Peyer's patch (tissue), 4 donors: Measurements from ENCODE around the gene TMC1. TPM values are rescaled to one million over a fixed set of nuclear protein-coding genes. Genes with fewer than 3 reads are reported as not detected.

ENCODE experiments used
- DNase-seq, 3 donors: peaks; one replicate each; pipeline ENCODE4 v3.0.0-alpha.2; 2017 to 2019
- H3K27ac ChIP-seq, 4 donors: fragments of 200-600 bp; sonication (generic); one replicate each; pipeline ENCODE4 v1.5.1; 2016 to 2019
- H3K27me3 ChIP-seq, 2 donors: fragments of 200-600 bp; sonication (generic); one replicate each; pipeline ENCODE4 v1.5.1; 2019
- H3K36me3 ChIP-seq, 3 donors: fragments of 200-600 bp; sonication (generic); one replicate each; pipeline ENCODE4 v1.5.1; 2016 to 2019
- H3K4me1 ChIP-seq, 4 donors: fragments of 200-600 bp; sonication (generic); one replicate each; pipeline ENCODE4 v1.5.1; 2016 to 2019
- H3K4me3 ChIP-seq, 4 donors: fragments of 200-600 bp; sonication (generic); 1 replicate in 3 of 4; 2 replicates in 1 of 4; pipeline ENCODE4 v1.5.1; 2016 to 2019; ENCODE audit warnings: mild to moderate bottlenecking in 1 of 4
- H3K9me3 ChIP-seq, 4 donors: fragments of 200-600 bp; sonication (generic); one replicate each; pipeline ENCODE4 v1.5.1; 2016 to 2019; ENCODE audit warnings: mild to moderate bottlenecking in 1 of 4
- CTCF ChIP-seq, 6 experiments: fragments of 450-650 bp in 4 of 6; fragments of 200-600 bp in 2 of 6; sonication (generic) in 1 of 6; IDR thresholded peaks; one replicate each; pipeline ENCODE4 v1.5.1; 2017 to 2019; ENCODE audit warnings: antibody characterized with exemption in 6 of 6, mild to moderate bottlenecking in 3 of 6, moderate library complexity in 1 of 6
- POLR2A ChIP-seq, 2 donors: fragments of 450-650 bp; IDR thresholded peaks; one replicate each; pipeline ENCODE4 v1.5.1; 2017; ENCODE audit warnings: antibody characterized with exemption in 2 of 2, mild to moderate bottlenecking in 2 of 2, moderate library complexity in 2 of 2
- total RNA-seq, 4 donors: library from RNA; depleted of rRNA; stranded (reverse); fragments of >200 nt; gene quantifications; one replicate each; pipeline ENCODE4 v1.1.0, GENCODE V29; 2016

Gene TMC1
- total RNA-seq, 4 donors from 2014 or later, result not detected

- Histone ChIP-seq H3K9me3 (no peaks in the 10 kb centered on the region), H3K4me1 (no peaks in the 10 kb centered on the region), H3K4me3 (no peak overlapping the region), H3K27me3 (no peaks in the 10 kb centered on the region), H3K27ac (peak overlapping the region in 2 of 4 donors; percentile 30 to 34), H3K36me3 (no peaks in the 10 kb centered on the region)
- TF ChIP-seq POLR2A (IDR thresholded peaks at IDR 0.05) (no peak), CTCF (IDR thresholded peaks at IDR 0.05) (no peak)
- DNase-seq, result no peak
These were observed 362.5 kb downstream of the TMC1 start for GRCh38 chr9:72883875-72884274.

- no peaks in the 10 kb centered on the region for H3K27me3 ChIP-seq
- H3K4me1 ChIP-seq, result no peaks in the 10 kb centered on the region
- no peaks in the 10 kb centered on the region for H3K36me3 ChIP-seq
These were observed 363.1 kb downstream of the TMC1 start for GRCh38 chr9:72884508-72884907.

More at GRCh38 chr9:72884508-72884907, 363.1 kb downstream of the TMC1 start:
- DNase-seq, result no peak
- TF ChIP-seq POLR2A (IDR thresholded peaks at IDR 0.05) (no peak), CTCF (IDR thresholded peaks at IDR 0.05) (no peak)
- no peaks in the 10 kb centered on the region for H3K9me3 ChIP-seq
- peak overlapping the region in 2 of 4 donors; percentile 30 to 34 for H3K27ac ChIP-seq
- H3K4me3 ChIP-seq, result no peak overlapping the region

Other genes with a start within 250 kb of the TMC1 start
- gene ZFAND5, start 156.4 kb upstream of the TMC1 start, total RNA-seq, result 100 to 1,000 TPM in 3 of 4 donors, 10 to 100 TPM in 1; 69.0 to 272 (median 135) TPM